ENCODE data around the gene OTOF.

The OTOF gene

GRCh38 chr2:26495705-26496297 lies 17.9 kb upstream of the OTOF start:
- DNase-seq: no peak

GRCh38 chr2:26494891-26495290 lies 17.0 kb upstream of the OTOF start:
- DNase-seq: no peak

GRCh38 chr2:26494199-26494598 lies 16.3 kb upstream of the OTOF start:
- DNase-seq: no peak

- no peak for DNase-seq
Observed at GRCh38 chr2:26493566-26493965, 15.6 kb upstream of the OTOF start.

- no peak for DNase-seq
Observed at GRCh38 chr2:26492749-26493515, 15.0 kb upstream of the OTOF start.

- DNase-seq: no peak
Observed at GRCh38 chr2:26491563-26492167, 13.7 kb upstream of the OTOF start.

GRCh38 chr2:26489213-26489850 lies 11.4 kb upstream of the OTOF start:
- no peak for DNase-seq

- DNase-seq: no peak
Observed at GRCh38 chr2:26488463-26489212, 10.7 kb upstream of the OTOF start.

- DNase-seq: no peak
Observed at GRCh38 chr2:26487192-26487591, 9.3 kb upstream of the OTOF start.

GRCh38 chr2:26486789-26487188 lies 8.9 kb upstream of the OTOF start:
- DNase-seq: no peak

- no peak for DNase-seq
Observed at GRCh38 chr2:26485725-26486418, 7.9 kb upstream of the OTOF start.

GRCh38 chr2:26485099-26485498 lies 7.2 kb upstream of the OTOF start:
- no peak for DNase-seq

GRCh38 chr2:26484579-26484978 lies 6.7 kb upstream of the OTOF start:
- no peak for DNase-seq

- no peak for DNase-seq
Observed at GRCh38 chr2:26483957-26484565, 6.1 kb upstream of the OTOF start.

GRCh38 chr2:26483516-26483915 lies 5.6 kb upstream of the OTOF start:
- DNase-seq: no peak

GRCh38 chr2:26483027-26483326 lies 5.1 kb upstream of the OTOF start:
- DNase-seq: no peak

- no peak for DNase-seq
Observed at GRCh38 chr2:26482211-26483026, 4.5 kb upstream of the OTOF start.

- no peak for DNase-seq
Observed at GRCh38 chr2:26481706-26482105, 3.8 kb upstream of the OTOF start.

GRCh38 chr2:26480566-26481423 lies 2.9 kb upstream of the OTOF start:
- no peak for DNase-seq
